Forelimb muscle (tissue), 1 donor: ENCODE results near the gene TMEM259. TPM values are rescaled to one million over a fixed set of nuclear protein-coding genes. Genes with fewer than 3 reads are reported as not detected.
"Not testable (repeated sequence)": the region's sequence is repeated elsewhere in the genome, so short reads cannot be mapped to it uniquely, and the experiment has no call there.

Experiments used
- DNase-seq: peaks from one replicate; pipeline ENCODE4 v3.0.0-alpha.2; 2013; ENCODE audit warnings: low read depth
- polyA plus RNA-seq: library from polyadenylated mRNA; unstranded; fragments of 120-200 nt; gene quantifications from one replicate; pipeline ENCODE4 v1.2.1, GENCODE V29; 2013; ENCODE audit not compliant: insufficient read length

TMEM259 gene
- polyA plus RNA-seq, 1 donor = 75.5 TPM

- DNase-seq = no peak
Measured at GRCh38 chr19:1040476-1041271, 19.8 kb upstream of the TMEM259 start.

DNA sequence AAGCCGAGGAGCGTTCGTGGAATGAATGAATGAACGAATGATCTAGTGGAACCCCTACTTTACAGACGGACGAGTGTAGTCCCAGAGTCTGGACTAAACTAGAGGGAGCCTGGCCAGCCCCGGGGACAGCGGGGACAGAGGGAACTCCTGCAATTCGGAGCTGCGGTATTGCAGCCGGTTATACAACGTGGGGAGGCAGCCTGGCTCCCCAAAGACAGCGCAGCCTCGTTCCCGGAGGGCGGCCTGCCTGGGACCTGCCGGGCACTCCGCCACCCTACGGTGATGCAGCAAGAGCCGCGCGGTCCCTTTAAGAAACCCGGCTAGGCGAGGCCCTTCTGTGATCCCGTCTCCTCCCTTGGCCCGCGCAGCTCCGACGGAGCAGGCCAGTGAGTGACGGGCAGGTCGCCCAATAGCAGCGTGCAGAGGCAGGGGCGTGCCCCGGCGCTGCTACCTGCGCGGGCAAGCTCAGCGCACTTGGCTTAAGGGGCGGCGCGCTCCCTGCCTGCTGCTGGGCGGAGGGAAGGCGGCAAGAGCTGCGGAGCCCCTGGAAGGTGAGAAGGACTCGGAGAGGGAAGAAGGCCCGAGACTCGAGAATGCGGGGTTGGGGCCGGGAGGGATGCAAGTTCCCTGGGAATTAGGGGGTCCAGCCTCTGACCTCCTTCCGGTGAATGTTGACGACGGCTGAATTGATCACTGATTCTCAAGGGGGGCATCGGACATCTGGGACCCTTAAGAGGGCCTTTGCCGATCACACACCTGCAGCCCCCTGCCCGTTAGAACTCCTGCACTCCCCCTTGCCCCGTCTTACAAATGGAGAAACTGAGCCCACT is 18.9 kb upstream of the TMEM259 start, which contains the start of gene ABCA7:
TSS of gene ABCA7 (plus strand) at position 462 of the 830 bp plus-strand sequence. CDS start 1,255 bp downstream, outside the sequence.
- peak; percentile 82 for DNase-seq

GRCh38 chr19:1038978-1039645 is 18.2 kb upstream of the TMEM259 start:
- no peak for DNase-seq

GRCh38 chr19:1037621-1038064 is 16.7 kb upstream of the TMEM259 start:
- no peak for DNase-seq

GRCh38 chr19:1035998-1036621 is 15.2 kb upstream of the TMEM259 start:
- no peak for DNase-seq

DNA sequence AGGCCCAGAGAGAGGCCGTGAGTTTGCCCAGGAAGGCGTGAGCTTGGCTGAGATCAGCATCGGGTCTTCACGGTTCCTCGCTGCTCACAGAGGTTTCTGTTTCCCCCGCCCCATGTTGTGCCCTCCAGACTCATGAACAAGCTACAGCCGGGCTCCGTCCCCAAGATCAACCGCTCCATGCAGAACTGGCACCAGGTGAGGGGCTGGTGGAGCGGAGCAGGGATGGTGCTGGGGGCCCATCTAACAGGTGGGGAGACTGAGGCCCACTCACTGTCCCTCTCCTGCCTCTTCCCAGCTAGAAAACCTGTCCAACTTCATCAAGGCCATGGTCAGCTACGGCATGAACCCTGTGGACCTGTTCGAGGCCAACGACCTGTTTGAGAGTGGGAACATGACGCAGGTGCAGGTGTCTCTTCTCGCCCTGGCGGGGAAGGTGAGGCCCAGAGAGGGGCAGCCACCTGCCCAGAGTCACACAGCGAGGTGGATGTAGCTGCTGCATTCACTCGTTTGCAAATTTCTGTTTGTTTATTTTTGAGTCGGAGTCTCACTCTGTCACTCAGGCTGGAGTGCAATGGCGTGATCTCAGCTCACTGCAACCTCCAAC is 11.4 kb upstream of the TMEM259 start:
- no peak for DNase-seq

DNA sequence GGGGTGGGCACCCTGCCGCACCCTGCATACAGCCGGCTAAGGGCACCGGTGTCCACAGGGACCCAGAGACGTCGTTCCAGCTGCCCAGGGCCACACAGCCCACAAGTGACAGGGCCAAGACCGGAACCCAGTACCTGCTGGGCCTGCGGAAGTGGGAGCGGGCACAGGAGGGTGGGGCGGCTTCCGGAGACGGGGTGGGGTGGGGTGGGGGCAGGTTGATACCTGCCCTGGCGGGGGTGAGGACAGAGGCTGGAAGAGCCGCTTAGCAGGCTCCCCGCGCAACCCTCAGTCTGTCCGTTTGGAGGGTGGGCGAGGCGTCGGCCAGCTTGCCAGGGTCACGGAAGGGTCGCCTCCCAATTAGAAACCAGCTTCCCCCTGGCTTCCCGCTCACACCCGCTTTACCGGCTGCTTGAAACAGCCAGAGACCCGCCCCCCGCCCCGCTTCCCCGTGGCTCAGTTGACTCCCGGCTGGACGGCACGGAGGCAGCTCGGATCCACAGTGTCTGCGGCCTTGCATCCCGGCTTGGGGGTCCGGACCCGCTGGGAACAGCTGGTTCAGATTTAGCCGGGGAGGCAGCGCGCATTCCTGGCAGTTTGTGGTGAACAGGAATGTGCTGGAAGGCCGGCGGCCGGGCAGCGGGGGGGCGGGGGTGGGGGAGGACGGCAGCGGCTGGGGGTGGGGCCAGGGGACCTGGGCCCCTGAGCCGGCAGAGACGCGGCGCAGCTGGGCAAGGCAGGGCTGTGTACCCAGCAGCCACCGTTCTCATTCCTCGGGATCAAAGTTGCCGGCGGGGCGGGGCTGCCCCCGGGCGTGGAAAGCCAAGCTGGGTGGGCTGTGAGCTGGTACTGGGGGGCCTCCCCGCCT is 7.4 kb upstream of the TMEM259 start:
- no peak for DNase-seq

DNA sequence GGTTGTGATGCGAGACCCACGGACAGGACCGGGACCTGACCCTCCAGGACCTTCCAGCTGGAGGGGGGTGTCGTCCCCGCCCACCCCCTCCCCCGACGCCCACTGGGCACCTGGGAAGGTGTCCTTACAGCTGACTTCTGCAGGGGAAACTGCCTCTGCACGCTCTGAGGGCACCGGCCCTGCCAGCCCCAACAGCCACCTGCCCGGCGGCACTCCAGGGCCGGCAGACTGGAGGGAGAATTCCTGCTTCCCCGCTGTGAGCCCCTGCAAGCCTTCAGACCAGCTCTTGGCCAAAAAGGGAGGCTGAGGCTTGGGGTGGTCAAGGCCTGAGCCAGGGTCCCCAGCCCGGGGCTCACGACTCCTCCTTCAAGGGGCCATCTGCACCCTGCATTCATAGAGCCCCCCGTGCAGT is 6.7 kb upstream of the TMEM259 start:
- DNase-seq = no peak

- no peak for DNase-seq
Measured at GRCh38 chr19:1026783-1027649, 6.1 kb upstream of the TMEM259 start.

DNA sequence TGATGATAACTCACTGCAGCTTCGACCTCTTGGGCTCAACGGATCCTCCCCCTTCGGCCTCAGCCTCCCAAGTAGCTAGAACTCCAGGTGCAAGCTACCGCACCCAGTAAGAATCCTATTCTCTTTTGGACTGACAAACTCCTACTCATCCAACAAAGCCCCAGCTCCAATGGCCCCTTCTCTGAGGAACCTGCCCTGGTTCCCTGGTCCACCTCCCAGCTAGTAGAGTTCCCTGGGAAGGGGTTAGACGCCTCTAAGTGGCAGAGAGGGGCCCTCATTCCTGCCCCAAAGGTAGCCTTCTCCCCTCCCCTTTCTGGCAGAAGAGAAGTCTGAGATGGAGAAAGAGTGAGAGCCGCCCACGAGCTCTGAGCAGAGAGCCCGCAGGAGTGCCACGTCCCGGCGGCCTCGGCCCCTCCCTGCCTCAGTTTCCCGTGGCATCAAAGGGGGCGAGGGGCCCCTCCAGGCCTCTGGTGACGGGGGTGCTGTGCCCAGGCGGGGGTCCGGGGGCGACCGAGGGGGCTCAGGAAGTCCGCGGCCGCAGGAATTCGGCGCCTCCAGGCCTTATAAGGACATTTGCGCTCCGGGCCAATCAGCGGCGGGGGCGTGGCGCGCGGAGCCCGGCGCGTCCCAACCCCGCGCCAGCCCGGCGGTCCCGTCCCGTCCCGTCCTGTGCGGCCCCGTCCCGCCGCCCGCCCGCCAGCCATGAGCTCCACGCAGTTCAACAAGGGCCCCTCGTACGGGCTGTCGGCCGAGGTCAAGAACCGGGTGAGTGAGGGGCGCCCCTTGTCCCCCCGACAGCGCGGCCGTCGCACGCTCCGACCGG is 5.2 kb upstream of the TMEM259 start, which contains the start of gene CNN2:
TSS of gene CNN2 (plus strand) at position 649 of the 823 bp plus-strand sequence. CDS start at position 703, 54 bp downstream.
- no peak for DNase-seq

- not testable (repeated sequence) for DNase-seq
Measured at GRCh38 chr19:1025080-1025479, 4.2 kb upstream of the TMEM259 start.

DNA sequence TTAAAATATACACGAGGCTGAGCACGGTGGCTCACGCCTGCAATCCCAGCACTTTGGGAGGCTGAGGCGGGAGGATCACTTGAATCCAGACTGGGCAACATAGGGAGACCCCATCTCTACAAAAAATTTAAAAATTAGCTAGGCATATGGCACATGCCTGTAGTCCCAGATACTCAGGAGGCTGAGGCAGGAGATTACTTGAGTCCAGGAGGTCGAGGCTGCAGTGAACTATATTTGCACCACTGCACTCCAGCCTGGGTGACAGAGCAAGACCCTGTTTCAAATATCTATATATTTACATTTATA is 2.9 kb upstream of the TMEM259 start:
- DNase-seq = not testable (repeated sequence)

DNA sequence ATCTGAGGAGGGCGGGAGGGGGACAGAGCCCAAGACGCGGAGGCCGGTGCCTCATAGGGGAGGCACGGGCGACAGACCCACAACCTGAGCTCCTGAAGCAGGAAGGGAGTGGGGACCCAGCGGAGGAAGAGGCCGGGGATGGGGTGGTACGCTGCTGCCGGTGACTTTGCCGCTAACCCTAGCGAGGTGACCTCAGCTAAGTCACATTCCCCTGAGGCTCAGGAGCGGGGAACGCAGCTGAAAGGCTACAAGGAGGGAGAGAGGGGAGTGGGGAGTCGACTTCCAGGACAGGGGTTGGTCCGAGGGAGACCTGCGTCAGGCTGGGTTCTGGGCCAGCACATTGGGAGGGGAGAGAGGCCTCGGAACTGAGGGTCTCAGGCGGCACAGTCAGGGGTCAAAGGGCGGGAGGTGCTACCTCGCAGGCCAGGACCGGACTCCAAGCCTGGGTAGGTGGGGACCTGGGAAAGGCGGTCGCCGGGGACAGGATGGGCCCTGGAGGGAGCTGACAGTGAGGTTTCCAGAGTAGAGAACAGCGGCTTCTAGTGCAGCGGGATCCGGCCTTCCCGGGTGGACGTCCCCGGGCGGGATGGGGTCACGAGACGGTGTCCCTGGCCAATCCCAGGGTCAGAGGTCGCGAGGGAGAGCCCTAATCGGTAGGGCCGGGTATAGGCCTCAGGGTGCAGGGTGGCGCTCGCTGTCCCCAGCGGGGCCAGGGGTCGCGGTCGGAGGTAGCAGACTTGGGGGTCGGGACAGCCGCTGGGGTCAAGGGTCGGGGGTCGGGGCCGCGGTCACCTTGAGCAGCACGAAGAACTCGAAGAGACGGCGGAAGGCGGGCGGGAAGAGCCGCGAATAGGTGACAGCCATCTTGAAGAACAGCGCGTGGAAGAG is 699 bp downstream of the TMEM259 start:
- no peak for DNase-seq

DNA sequence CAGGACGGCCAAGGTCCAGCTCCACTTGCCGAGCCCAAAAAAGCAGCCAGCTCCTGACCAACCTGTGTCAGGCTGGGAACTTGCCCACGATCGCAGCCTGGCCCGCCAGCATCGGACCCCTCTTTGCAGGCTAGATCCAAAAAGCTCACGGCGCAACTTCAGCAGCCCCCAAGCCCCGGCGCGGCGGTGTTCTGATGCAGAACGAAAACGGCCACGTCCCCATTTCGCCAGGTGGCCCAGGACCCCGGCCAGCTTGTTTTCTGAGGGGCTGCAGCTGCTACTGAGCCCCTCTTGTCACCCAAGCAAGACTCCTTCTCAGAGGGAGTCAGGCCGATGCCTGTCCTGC is 1.3 kb downstream of the TMEM259 start:
- DNase-seq = no peak

GRCh38 chr19:1018932-1019615 is 1.8 kb downstream of the TMEM259 start:
- no peak for DNase-seq

DNA sequence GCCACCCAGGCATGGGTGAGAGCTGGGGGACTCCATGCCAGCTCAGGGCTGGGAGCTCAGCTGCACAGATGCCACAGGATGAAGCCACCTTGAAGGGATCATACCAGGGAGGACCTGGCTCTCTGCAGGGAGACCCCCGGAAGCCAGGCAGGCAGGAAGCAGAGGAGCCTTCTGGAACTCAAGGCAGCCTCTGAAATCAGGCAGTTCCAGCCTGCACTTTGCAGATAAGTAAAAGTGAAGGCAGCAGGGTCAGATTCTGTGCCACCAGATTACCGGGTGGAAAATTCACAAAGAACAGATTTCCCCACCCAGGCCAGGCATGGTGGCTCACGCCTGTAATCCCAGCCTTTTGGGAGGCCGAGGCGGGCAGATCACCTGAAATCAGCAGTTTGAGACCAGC is 2.5 kb downstream of the TMEM259 start:
- DNase-seq = no peak

DNA sequence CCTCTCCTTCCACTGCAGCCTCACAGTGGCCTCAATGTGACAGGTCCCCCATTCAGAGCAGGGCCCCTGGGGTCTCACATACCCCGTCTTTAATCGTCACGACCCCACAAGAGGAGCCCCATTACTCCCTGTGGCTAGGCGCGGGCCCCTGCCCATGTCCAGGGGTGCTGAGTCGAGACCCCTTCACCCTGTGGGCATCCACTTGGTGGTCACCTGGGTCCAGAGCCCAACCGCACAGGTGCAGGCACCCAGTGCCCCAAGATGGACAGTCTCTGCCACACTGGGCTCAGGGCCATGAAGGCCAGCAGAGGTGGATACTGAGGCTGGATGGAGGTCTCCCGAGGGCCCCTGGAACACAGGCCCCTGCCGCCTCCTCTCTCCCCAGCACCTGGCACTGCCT is 3.0 kb downstream of the TMEM259 start:
- no peak for DNase-seq
